Measurements from ENCODE around the gene FAM83G.
"Not testable (repeated sequence)": the region's sequence is repeated elsewhere in the genome, so short reads cannot be mapped to it uniquely, and the experiment has no call there.

DNA sequence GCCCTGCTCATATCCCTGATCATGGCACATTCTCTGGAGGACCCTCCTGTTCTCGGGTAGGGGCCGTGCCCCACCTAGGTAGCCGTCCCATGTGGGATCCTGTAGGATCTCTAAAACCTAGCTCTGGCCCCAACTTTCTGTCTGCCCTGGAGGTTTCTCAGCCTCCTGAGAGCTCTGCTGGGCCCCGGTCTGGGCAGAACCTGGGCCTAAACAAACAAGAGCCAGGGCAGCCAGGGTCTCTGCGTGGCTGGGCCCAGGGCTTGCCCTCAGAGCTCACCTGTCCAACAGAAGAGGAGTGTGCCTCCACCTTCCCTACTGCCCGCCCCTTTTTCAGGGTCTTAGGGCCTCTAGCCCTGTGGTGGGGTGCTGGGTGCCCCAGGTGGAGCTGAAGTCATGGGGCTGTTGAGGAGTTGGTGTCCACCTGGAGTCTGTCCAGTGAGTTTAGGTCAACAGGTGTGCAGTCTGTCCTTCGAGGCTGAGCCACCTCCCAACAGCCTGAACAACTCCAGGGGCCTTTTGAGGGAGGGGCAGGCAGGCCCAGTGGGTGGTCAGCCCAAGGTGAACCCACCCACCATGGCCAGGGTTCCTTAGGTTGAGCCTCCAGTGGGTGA is 16.6 kb upstream of the FAM83G start:
- TF ChIP-seq CTCF (IDR thresholded peaks at IDR 0.05; ENCODE audit: insufficient read depth, low read depth, low read length); EZH2 (IDR thresholded peaks at IDR 0.05; ENCODE audit: insufficient read depth, low read length): not testable (repeated sequence)

Data from astrocyte (in vitro differentiated cells and primary cell).